ENCODE measurements around the gene TLR1.

The TLR1 gene

GRCh38 chr4:38837849-38838248 is 33.3 kb upstream of the TLR1 start:
- Histone ChIP-seq H3K27ac (ENCODE audit: low read depth, low read length, poor library complexity, severe bottlenecking) (no peak overlapping the region), H4K20me1 (ENCODE audit: insufficient read depth, low read length) (no peaks in the 10 kb centered on the region), H3K4me3 (ENCODE audit: low read depth, low read length, poor library complexity, severe bottlenecking) (no peak overlapping the region), H3K4me1 (ENCODE audit: insufficient read depth, low read length, severe bottlenecking) (no peaks in the 10 kb centered on the region), H3F3A (ENCODE audit: insufficient read depth, low read length) (no peaks in the 10 kb centered on the region), H3K36me3 (ENCODE audit: insufficient read depth, low read length) (peaks cover 24% of the 10 kb centered on the region), H3K9ac (ENCODE audit: low read length) (no peak overlapping the region), H3K79me2 (ENCODE audit: insufficient read depth, low read length) (peaks cover 42% of the 10 kb centered on the region), H3K4me2 (ENCODE audit: low read length) (no peak overlapping the region), H3K9me3 (ENCODE audit: low read length) (peaks cover 21% of the 10 kb centered on the region), H3K27me3 (ENCODE audit: insufficient read depth, low read length) (no peaks in the 10 kb centered on the region), H3K9me2 (ENCODE audit: low read depth, low read length) (no peaks in the 10 kb centered on the region), H2AFZ (ENCODE audit: low read length) (no peak overlapping the region)
- no peak for TF ChIP-seq EZH2 (IDR thresholded peaks at IDR 0.05; ENCODE audit: borderline replicate concordance, low read length)
- no peak for TF ChIP-seq CTCF (IDR thresholded peaks at IDR 0.05; ENCODE audit: low read length)

GRCh38 chr4:38837334-38837733 is 32.7 kb upstream of the TLR1 start:
- H3K4me1 ChIP-seq (ENCODE audit: insufficient read depth, low read length, severe bottlenecking) = no peaks in the 10 kb centered on the region
- H3K27ac ChIP-seq (ENCODE audit: low read depth, low read length, poor library complexity, severe bottlenecking) = no peak overlapping the region
- H3K4me2 ChIP-seq (ENCODE audit: low read length) = no peak overlapping the region
- H3K79me2 ChIP-seq (ENCODE audit: insufficient read depth, low read length) = peaks cover 42% of the 10 kb centered on the region
- peaks cover 24% of the 10 kb centered on the region for H3K36me3 ChIP-seq (ENCODE audit: insufficient read depth, low read length)
- no peaks in the 10 kb centered on the region for H4K20me1 ChIP-seq (ENCODE audit: insufficient read depth, low read length)
- peaks cover 21% of the 10 kb centered on the region for H3K9me3 ChIP-seq (ENCODE audit: low read length)
- H3F3A ChIP-seq (ENCODE audit: insufficient read depth, low read length) = no peaks in the 10 kb centered on the region
- H3K4me3 ChIP-seq (ENCODE audit: low read depth, low read length, poor library complexity, severe bottlenecking) = no peak overlapping the region
- H3K9ac ChIP-seq (ENCODE audit: low read length) = no peak overlapping the region
- H2AFZ ChIP-seq (ENCODE audit: low read length) = no peak overlapping the region
- no peaks in the 10 kb centered on the region for H3K27me3 ChIP-seq (ENCODE audit: insufficient read depth, low read length)
- no peaks in the 10 kb centered on the region for H3K9me2 ChIP-seq (ENCODE audit: low read depth, low read length)
- no peak for TF ChIP-seq EZH2 (IDR thresholded peaks at IDR 0.05; ENCODE audit: borderline replicate concordance, low read length)
- TF ChIP-seq CTCF (IDR thresholded peaks at IDR 0.05; ENCODE audit: low read length) = no peak

GRCh38 chr4:38834570-38834969 is 30.0 kb upstream of the TLR1 start:
- H3K4me1 ChIP-seq (ENCODE audit: insufficient read depth, low read length, severe bottlenecking) = no peaks in the 10 kb centered on the region
- no peak overlapping the region for H3K4me3 ChIP-seq (ENCODE audit: low read depth, low read length, poor library complexity, severe bottlenecking)
- no peak overlapping the region for H3K9ac ChIP-seq (ENCODE audit: low read length)
- H3K9me3 ChIP-seq (ENCODE audit: low read length) = peaks cover 21% of the 10 kb centered on the region
- no peaks in the 10 kb centered on the region for H3K9me2 ChIP-seq (ENCODE audit: low read depth, low read length)
- H4K20me1 ChIP-seq (ENCODE audit: insufficient read depth, low read length) = no peaks in the 10 kb centered on the region
- H3K79me2 ChIP-seq (ENCODE audit: insufficient read depth, low read length) = peaks cover 50% of the 10 kb centered on the region
- H3K27me3 ChIP-seq (ENCODE audit: insufficient read depth, low read length) = no peaks in the 10 kb centered on the region
- no peak overlapping the region for H3K4me2 ChIP-seq (ENCODE audit: low read length)
- H3K27ac ChIP-seq (ENCODE audit: low read depth, low read length, poor library complexity, severe bottlenecking) = no peak overlapping the region
- H2AFZ ChIP-seq (ENCODE audit: low read length) = no peak overlapping the region
- H3F3A ChIP-seq (ENCODE audit: insufficient read depth, low read length) = no peaks in the 10 kb centered on the region
- TF ChIP-seq EZH2 (IDR thresholded peaks at IDR 0.05; ENCODE audit: borderline replicate concordance, low read length) (no peak), CTCF (IDR thresholded peaks at IDR 0.05; ENCODE audit: low read length) (no peak)
- H3K36me3 ChIP-seq (ENCODE audit: insufficient read depth, low read length) = peaks cover 24% of the 10 kb centered on the region

Data from OCI-LY1 (cell line).